ENCODE measurements around the gene TET3.

The TET3 gene

DNA sequence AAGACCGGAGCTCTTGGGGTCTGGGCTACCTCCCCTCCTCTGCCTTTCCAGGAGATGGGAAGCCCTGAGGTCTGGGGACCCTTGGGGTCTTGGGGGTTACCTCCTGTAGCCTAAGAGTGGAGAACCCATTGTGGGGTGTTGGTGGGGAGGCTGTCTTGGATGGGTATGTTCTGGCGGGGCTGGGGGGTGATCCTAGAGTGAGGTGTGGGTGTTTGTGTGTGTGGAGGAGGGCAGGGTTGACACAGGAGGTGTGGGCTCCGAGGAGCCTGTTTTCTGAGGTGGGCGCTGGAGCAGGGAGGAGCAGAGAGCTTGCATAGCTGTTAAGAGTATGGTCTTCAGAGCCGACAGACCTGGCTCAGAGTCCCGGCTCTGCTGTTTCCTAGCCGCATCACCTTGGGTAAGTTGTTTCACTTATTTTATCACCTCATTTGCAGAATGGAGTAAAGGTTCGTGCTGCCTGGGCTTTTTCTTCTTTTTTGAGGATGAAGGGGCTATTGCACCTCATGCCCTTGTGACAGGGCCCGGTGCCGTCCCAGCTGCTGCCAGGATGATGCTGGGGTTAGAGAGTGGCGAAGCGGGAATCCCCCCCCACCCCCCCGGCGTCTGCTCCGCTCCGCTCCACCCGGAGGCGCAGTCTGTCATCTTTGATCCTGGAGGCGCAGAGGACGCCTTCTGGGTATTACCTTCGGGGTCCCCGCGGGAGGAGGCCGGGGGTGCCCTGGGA, 17.2 kb downstream of the TET3 start:
- Histone ChIP-seq H3K4me1 (ENCODE audit: low read length) (peaks cover 57% of the 10 kb centered on the region), H3K79me2 (ENCODE audit: low read length) (peaks cover 100% of the 10 kb centered on the region), H2AFZ (ENCODE audit: low read depth, low read length) (no peak overlapping the region), H3K27me3 (ENCODE audit: low read depth, low read length) (no peaks in the 10 kb centered on the region), H3K9ac (ENCODE audit: low read length) (peak overlapping the region; percentile 51), H3K4me3 (ENCODE audit: low read length) (peak overlapping the region; percentile 85), H3K27ac (ENCODE audit: low read length) (peak overlapping the region; percentile 76), H3K9me3 (ENCODE audit: insufficient read depth, low read length) (no peaks in the 10 kb centered on the region), H3K36me3 (replicated peaks; ENCODE audit: low read depth, low read length) (peaks cover 43% of the 10 kb centered on the region), H4K20me1 (ENCODE audit: insufficient read depth, low read length) (peaks cover 95% of the 10 kb centered on the region), H3K4me2 (ENCODE audit: low read length) (peak overlapping the region; percentile 94)
- no peak for TF ChIP-seq EZH2phosphoT487 (IDR thresholded peaks at IDR 0.05; ENCODE audit: low read depth)
- TF ChIP-seq, protein P1, sequence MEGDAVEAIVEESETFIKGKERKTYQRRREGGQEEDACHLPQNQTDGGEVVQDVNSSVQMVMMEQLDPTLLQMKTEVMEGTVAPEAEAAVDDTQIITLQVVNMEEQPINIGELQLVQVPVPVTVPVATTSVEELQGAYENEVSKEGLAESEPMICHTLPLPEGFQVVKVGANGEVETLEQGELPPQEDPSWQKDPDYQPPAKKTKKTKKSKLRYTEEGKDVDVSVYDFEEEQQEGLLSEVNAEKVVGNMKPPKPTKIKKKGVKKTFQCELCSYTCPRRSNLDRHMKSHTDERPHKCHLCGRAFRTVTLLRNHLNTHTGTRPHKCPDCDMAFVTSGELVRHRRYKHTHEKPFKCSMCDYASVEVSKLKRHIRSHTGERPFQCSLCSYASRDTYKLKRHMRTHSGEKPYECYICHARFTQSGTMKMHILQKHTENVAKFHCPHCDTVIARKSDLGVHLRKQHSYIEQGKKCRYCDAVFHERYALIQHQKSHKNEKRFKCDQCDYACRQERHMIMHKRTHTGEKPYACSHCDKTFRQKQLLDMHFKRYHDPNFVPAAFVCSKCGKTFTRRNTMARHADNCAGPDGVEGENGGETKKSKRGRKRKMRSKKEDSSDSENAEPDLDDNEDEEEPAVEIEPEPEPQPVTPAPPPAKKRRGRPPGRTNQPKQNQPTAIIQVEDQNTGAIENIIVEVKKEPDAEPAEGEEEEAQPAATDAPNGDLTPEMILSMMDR (IDR thresholded peaks at IDR 0.05; ENCODE audit: low read depth, low read length): no peak

DNA sequence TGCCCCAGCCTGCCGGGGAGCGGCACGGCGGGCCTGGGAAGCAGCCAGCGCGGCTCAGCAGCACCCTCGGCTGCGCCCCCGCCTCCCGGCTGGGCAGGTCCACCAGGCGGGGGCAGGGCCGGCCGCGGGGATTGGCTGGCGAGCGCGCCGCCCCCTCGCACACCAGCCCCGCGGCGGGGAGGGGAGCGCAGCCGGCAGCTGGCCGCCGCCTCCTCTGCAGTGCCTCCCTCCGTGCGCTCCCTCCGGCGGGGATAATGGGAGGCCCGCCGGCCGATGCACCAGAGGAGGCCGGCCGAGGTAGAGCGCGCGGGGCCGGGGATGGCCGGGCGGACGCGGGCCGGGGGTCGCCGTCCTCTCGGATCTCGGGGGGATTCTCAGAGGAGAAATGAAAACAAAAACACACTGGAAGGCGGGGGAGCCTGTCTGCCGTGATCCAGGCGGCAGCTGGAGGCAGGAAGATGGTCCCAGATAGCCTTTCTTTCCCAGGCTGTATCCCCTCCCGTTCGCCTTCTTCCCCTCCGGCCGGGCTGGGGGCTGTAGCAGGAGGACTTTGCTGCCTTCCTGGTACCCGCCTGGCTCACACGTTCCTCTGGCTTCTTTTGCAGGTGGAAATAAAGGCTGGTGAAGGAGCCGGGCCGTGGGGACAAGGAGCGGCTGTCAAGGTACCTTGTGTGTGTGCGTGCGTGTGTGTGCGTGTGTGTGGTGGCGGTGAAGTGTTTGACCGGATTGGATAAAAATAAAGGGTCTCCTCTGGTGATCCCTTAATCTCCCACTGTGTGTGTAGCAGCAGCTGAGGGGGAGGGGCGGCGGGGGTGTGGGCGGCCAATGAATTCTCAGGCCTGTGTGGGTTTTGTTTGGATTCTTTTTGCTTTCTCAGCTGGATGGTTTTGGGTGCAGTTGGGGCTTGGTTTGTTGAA, 18.1 kb downstream of the TET3 start:
- Histone ChIP-seq H3K4me3 (ENCODE audit: low read length) (peak overlapping the region; percentile 85), H3K27ac (ENCODE audit: low read length) (peak overlapping the region; percentile 76), H3K79me2 (ENCODE audit: low read length) (peaks cover 100% of the 10 kb centered on the region), H2AFZ (ENCODE audit: low read depth, low read length) (no peak overlapping the region), H3K4me2 (ENCODE audit: low read length) (peak overlapping the region; percentile 94), H3K9me3 (ENCODE audit: insufficient read depth, low read length) (no peaks in the 10 kb centered on the region), H3K36me3 (replicated peaks; ENCODE audit: low read depth, low read length) (peaks cover 42% of the 10 kb centered on the region), H3K4me1 (ENCODE audit: low read length) (peaks cover 53% of the 10 kb centered on the region), H4K20me1 (ENCODE audit: insufficient read depth, low read length) (peaks cover 95% of the 10 kb centered on the region), H3K27me3 (ENCODE audit: low read depth, low read length) (no peaks in the 10 kb centered on the region), H3K9ac (ENCODE audit: low read length) (peak overlapping the region; percentile 54; the same call in 1 of the 2 replicates)
- TF ChIP-seq, protein P1 (IDR thresholded peaks at IDR 0.05; ENCODE audit: low read depth, low read length): no peak
- no peak for TF ChIP-seq EZH2phosphoT487 (IDR thresholded peaks at IDR 0.05; ENCODE audit: low read depth)

DNA sequence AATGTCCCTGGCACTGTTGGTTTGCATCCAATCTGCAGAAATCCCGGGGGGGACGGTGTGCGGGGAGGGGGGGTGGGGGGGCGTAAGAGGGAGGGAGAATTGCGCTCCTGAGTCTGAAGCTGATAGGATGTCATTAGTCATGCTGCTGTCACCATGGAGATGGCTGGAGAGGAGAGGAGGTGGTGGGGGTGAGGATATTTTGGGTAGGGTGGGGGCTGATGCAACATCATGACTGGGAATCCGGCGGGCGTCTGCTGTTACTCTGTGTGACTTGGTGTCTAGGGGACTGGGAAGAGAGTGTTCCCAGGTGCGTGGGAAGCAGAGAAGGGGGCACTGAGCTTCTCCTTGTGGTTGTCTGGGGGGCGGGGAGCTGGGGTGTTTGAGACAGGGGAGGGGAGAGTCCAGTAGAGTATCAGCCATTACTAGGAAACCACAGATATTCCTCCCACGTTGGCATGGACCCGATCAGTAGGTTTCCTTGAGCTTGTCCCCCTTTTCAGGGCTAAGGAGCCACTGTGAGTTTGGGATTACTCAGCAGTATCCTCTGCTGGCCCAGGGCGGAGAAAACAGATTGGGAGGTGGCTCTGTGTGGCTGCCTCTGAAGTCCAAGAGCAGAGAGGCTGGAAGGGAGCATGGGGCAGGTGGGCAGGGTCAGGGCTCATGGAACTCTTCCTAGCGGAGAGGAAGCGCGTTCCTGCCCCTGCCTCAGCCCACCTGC, 18.9 kb downstream of the TET3 start:
- Histone ChIP-seq H3K79me2 (ENCODE audit: low read length) (peaks cover 100% of the 10 kb centered on the region), H4K20me1 (ENCODE audit: insufficient read depth, low read length) (peaks cover 95% of the 10 kb centered on the region), H3K4me2 (ENCODE audit: low read length) (peak overlapping the region; percentile 94; the same call in 1 of the 2 replicates), H3K4me3 (ENCODE audit: low read length) (peak overlapping the region; percentile 85; the same call in 1 of the 2 replicates), H3K9me3 (ENCODE audit: insufficient read depth, low read length) (no peaks in the 10 kb centered on the region), H3K9ac (ENCODE audit: low read length) (no peak overlapping the region), H3K27ac (ENCODE audit: low read length) (no peak overlapping the region), H3K36me3 (replicated peaks; ENCODE audit: low read depth, low read length) (peaks cover 40% of the 10 kb centered on the region), H2AFZ (ENCODE audit: low read depth, low read length) (no peak overlapping the region), H3K27me3 (ENCODE audit: low read depth, low read length) (no peaks in the 10 kb centered on the region), H3K4me1 (ENCODE audit: low read length) (peaks cover 47% of the 10 kb centered on the region)
- no peak for TF ChIP-seq EZH2phosphoT487 (IDR thresholded peaks at IDR 0.05; ENCODE audit: low read depth)
- TF ChIP-seq, protein P1 (IDR thresholded peaks at IDR 0.05; ENCODE audit: low read depth, low read length): no peak

Measured in OCI-LY3 (cell line).